Stimulated activated CD8-positive, alpha-beta memory T cell treated with anti-CD3 and anti-CD28 coated beads, Interleukin-4, amount 100 ng/mL, for 1 hour (primary cell): ENCODE results near the gene APOBEC3A.
"Not testable (repeated sequence)": the region's sequence is repeated elsewhere in the genome, so short reads cannot be mapped to it uniquely, and the experiment has no call there.

Source experiments
- DNase-seq, 2 donors: peaks; one replicate each; pipeline ENCODE4 v3.0.0-alpha.2; 2020; ENCODE audit warnings: low read depth in 2 of 2, low spot score in 1 of 2

The APOBEC3A gene

GRCh38 chr22:38942702-38943101 is 14.7 kb upstream of the APOBEC3A start:
- DNase-seq: no peak

GRCh38 chr22:38943201-38943600 is 14.2 kb upstream of the APOBEC3A start:
- no peak for DNase-seq

- DNase-seq: no peak
Observed at GRCh38 chr22:38943882-38944281, 13.5 kb upstream of the APOBEC3A start.

- DNase-seq: no peak
Observed at GRCh38 chr22:38944653-38945052, 12.8 kb upstream of the APOBEC3A start.

- DNase-seq: not testable (repeated sequence)
Observed at GRCh38 chr22:38945706-38946338, 11.6 kb upstream of the APOBEC3A start.

GRCh38 chr22:38946771-38947170 is 10.6 kb upstream of the APOBEC3A start:
- no peak for DNase-seq

- no peak for DNase-seq
Observed at GRCh38 chr22:38947321-38948140, 9.9 kb upstream of the APOBEC3A start.

GRCh38 chr22:38948181-38948940 is 9.0 kb upstream of the APOBEC3A start:
- DNase-seq: no peak

GRCh38 chr22:38949889-38950405 is 7.5 kb upstream of the APOBEC3A start:
- DNase-seq: no peak

GRCh38 chr22:38950527-38951295 is 6.7 kb upstream of the APOBEC3A start:
- DNase-seq: no peak

GRCh38 chr22:38951734-38952133 is 5.7 kb upstream of the APOBEC3A start:
- DNase-seq: no peak

- no peak for DNase-seq
Observed at GRCh38 chr22:38952281-38952993, 5.0 kb upstream of the APOBEC3A start.

- DNase-seq: no peak
Observed at GRCh38 chr22:38953091-38953490, 4.3 kb upstream of the APOBEC3A start.

- DNase-seq: no peak
Observed at GRCh38 chr22:38953577-38954413, 3.6 kb upstream of the APOBEC3A start.

- DNase-seq: no peak
Observed at GRCh38 chr22:38954414-38955043, 2.9 kb upstream of the APOBEC3A start.

- no peak for DNase-seq
Observed at GRCh38 chr22:38955250-38955905, 2.0 kb upstream of the APOBEC3A start.

GRCh38 chr22:38955926-38956325 is 1.5 kb upstream of the APOBEC3A start:
- no peak for DNase-seq

GRCh38 chr22:38956551-38956950 is 858 bp upstream of the APOBEC3A start:
- no peak for DNase-seq
